ENCODE results near the gene ZSCAN2. TPM values are rescaled to one million over a fixed set of nuclear protein-coding genes. Genes with fewer than 3 reads are reported as not detected.

Gene ZSCAN2
- polyA plus RNA-seq, 1 donor = 12.1 TPM

DNA sequence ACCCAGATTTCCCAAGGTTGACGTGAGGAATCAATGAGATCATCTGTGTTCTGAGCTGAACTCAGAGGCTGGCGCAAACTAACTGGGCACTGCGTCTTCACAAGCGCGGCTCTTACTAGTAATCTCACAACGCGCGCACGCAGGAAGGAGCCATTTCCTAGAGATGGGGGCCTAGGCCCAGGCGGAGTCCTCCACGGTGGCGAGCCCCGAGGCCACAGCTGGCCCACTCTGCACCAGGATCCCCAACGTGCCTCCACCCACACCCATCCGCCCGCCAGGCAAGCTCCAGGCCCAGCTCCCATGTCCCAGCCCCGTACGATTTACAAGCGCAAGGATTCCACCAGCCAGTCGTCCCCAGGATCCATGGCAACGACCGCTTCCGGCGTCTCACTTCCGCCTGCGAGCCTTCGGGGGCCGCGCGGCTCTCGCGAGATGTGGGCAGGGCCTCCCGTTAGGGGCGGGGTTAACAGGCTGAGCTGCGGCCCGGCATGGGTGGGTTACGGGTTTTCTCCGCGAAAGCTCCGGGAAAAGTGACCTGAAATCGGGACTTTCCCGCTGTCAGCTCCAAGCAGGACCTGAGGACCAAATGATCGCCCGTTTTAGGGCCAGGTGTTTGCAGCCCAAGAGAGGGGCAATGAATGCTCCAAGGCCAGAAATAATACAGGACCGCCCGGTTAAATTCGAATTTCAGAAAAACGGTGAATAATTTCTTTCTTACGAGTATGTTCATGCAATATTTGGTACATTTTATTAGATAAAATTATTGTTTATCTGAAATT lies 53.3 kb downstream of the ZSCAN2 start, which contains the start of gene WDR73:
TSS of gene WDR73 (minus strand) at position 374 of the 779 bp plus-strand sequence. CDS start at position 365, 9 bp downstream.
- Histone ChIP-seq H3K4me1 (ENCODE audit: control insufficient read depth, insufficient read depth, low read length) (peaks cover 7% of the 10 kb centered on the region), H3K27ac (ENCODE audit: low read length) (peak within 1 kb of the TSS; percentile 74), H3K4me3 (ENCODE audit: low read length) (peak within 1 kb of the TSS; percentile 87), H3K27me3 (ENCODE audit: control insufficient read depth, insufficient read depth, low read length) (no peaks in the 10 kb centered on the region), H3K36me3 (ENCODE audit: control insufficient read depth, insufficient read depth, low read length) (peaks cover 26% of the 10 kb centered on the region), H3K9me3 (ENCODE audit: control insufficient read depth, low read depth, low read length) (no peaks in the 10 kb centered on the region)
- 3% methylated on average over 5 of the region's 49 CpGs for WGBS (ENCODE audit: insufficient coverage, low lambda C conversion rate)
- peak; percentile 95 for DNase-seq

GRCh38 chr15:84654689-84655453 lies 54.1 kb downstream of the ZSCAN2 start:
- 10% methylated on average over 2 of the region's 19 CpGs for WGBS (ENCODE audit: insufficient coverage, low lambda C conversion rate)
- DNase-seq = peak; percentile 57 to 63

DNA sequence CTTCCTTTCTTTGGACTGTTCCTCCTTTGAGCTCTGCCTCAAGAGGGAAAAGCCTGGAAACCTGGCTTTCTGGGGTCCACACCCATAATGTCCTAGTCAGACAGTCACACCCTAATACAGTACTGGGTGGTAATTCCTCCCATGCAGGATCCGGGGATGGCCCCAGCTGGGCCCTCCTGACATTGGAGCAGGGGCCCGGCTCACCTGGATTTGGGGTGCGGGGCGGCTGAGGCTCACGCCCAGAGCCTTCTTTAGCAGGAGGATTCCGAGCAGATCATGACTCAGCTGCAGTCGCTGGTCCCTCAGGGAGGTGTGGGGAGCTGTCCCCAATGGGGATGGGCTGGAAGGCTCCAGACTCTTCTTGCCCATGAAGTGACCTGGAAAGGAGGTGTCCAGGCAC lies 56.2 kb downstream of the ZSCAN2 start:
- H3K27ac ChIP-seq (ENCODE audit: low read length) = no peak overlapping the region
- peaks cover 7% of the 10 kb centered on the region for H3K4me1 ChIP-seq (ENCODE audit: control insufficient read depth, insufficient read depth, low read length)
- H3K36me3 ChIP-seq (ENCODE audit: control insufficient read depth, insufficient read depth, low read length) = peaks cover 7% of the 10 kb centered on the region
- WGBS (ENCODE audit: insufficient coverage, low lambda C conversion rate) = no CpG with 5 or more reads among the region's 7 CpGs
- no peak overlapping the region for H3K4me3 ChIP-seq (ENCODE audit: low read length)
- H3K9me3 ChIP-seq (ENCODE audit: control insufficient read depth, low read depth, low read length) = no peaks in the 10 kb centered on the region
- DNase-seq = no peak
- no peaks in the 10 kb centered on the region for H3K27me3 ChIP-seq (ENCODE audit: control insufficient read depth, insufficient read depth, low read length)

More at GRCh38 chr15:84654689-84655453, 54.1 kb downstream of the ZSCAN2 start:
- Histone ChIP-seq H3K27me3 (ENCODE audit: control insufficient read depth, insufficient read depth, low read length) (no peaks in the 10 kb centered on the region), H3K9me3 (ENCODE audit: control insufficient read depth, low read depth, low read length) (no peaks in the 10 kb centered on the region), H3K4me3 (ENCODE audit: low read length) (peak overlapping the region; percentile 87), H3K36me3 (ENCODE audit: control insufficient read depth, insufficient read depth, low read length) (peaks cover 19% of the 10 kb centered on the region), H3K4me1 (ENCODE audit: control insufficient read depth, insufficient read depth, low read length) (peaks cover 7% of the 10 kb centered on the region), H3K27ac (ENCODE audit: low read length) (peak overlapping the region; percentile 74)

GRCh38 chr15:84657748-84658079 lies 56.9 kb downstream of the ZSCAN2 start:
- no CpG with 5 or more reads among the region's 17 CpGs for WGBS (ENCODE audit: insufficient coverage, low lambda C conversion rate)
- Histone ChIP-seq H3K9me3 (ENCODE audit: control insufficient read depth, low read depth, low read length) (no peaks in the 10 kb centered on the region), H3K27me3 (ENCODE audit: control insufficient read depth, insufficient read depth, low read length) (no peaks in the 10 kb centered on the region), H3K27ac (ENCODE audit: low read length) (no peak overlapping the region), H3K4me1 (ENCODE audit: control insufficient read depth, insufficient read depth, low read length) (peaks cover 7% of the 10 kb centered on the region), H3K36me3 (ENCODE audit: control insufficient read depth, insufficient read depth, low read length) (no peaks in the 10 kb centered on the region), H3K4me3 (ENCODE audit: low read length) (peak overlapping the region; percentile 41)
- no peak for DNase-seq

DNA sequence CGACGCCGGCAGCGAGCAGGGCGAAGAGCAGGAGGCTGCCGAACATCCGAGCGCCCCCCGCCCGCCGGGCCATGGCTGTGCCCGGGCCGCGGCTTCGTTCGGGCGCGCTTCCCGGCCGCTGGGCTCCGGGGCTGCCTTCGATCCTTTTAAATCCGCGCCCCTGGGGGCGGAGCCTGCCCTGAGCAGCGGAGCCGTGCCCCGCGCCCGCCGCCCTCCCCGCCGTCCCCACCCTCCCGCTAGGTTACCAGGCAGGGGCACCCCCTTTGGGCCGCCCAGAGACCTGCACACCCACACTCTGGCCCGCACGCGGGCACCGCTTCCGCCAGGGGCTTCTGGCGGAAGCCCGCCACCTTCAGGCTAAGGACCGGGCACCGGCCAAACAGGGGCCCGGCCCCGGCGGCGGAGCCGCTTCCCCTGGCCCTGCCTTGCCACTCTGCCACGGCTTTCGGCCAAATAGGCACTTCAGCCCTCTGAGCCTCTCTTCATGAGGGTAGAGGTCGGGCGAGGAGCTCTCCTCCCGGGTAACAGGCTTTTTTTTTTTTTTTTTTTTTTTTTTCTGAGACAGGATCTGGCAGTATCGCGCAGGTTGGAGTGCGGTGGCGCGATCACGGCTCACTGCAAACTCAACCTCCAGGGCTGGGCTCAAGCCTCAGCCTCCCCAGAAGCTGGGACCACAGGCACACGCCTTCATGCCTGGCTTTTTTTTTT lies 57.4 kb downstream of the ZSCAN2 start, which contains the start of gene NMB:
TSS of gene NMB (minus strand) at position 120 of the 708 bp plus-strand sequence. CDS start at position 73, 47 bp downstream.
- peak; percentile 79 to 88 for DNase-seq
- WGBS (ENCODE audit: insufficient coverage, low lambda C conversion rate) = no CpG with 5 or more reads among the region's 61 CpGs
- H3K4me3 ChIP-seq (ENCODE audit: low read length) = peak within 1 kb of the TSS; percentile 54
- no peaks in the 10 kb centered on the region for H3K9me3 ChIP-seq (ENCODE audit: control insufficient read depth, low read depth, low read length)
- peaks cover 7% of the 10 kb centered on the region for H3K4me1 ChIP-seq (ENCODE audit: control insufficient read depth, insufficient read depth, low read length)
- no peaks in the 10 kb centered on the region for H3K27me3 ChIP-seq (ENCODE audit: control insufficient read depth, insufficient read depth, low read length)
- H3K36me3 ChIP-seq (ENCODE audit: control insufficient read depth, insufficient read depth, low read length) = no peaks in the 10 kb centered on the region
- peak within 1 kb of the TSS; percentile 45 for H3K27ac ChIP-seq (ENCODE audit: low read length)

DNA sequence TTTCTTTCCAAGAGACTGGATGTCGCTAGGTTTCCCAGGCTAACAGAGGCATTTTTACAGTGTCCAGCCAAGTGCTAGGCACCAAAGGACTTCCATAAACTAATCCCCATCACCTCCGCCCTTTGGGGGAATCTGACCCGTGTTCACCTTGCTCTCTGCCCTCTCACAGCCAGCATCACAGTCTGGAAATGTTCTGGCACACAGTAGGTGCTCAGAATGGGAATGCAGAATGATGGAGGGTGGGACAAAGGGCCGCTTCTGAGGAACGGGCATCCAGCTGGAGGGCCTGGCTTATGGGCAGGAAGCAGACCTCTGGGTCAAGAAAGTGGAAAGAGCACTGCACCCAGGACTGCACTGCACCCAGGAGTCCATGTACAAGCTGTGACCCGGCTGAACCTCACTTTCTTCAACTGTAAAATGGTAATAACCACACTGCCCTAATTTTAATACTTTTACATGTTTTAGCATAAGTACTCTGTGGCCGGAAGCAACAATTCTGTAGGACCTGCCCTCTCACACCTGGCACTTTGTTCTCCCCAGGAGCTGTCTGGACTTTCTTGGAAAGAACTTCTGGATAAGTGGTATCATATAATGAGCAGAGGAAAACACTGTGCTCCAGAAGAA lies 58.1 kb downstream of the ZSCAN2 start:
- Histone ChIP-seq H3K4me3 (ENCODE audit: low read length) (peak overlapping the region; percentile 54), H3K9me3 (ENCODE audit: control insufficient read depth, low read depth, low read length) (no peaks in the 10 kb centered on the region), H3K36me3 (ENCODE audit: control insufficient read depth, insufficient read depth, low read length) (no peaks in the 10 kb centered on the region), H3K4me1 (ENCODE audit: control insufficient read depth, insufficient read depth, low read length) (peaks cover 7% of the 10 kb centered on the region), H3K27ac (ENCODE audit: low read length) (no peak overlapping the region), H3K27me3 (ENCODE audit: control insufficient read depth, insufficient read depth, low read length) (no peaks in the 10 kb centered on the region)
- no peak for DNase-seq
- WGBS (ENCODE audit: insufficient coverage, low lambda C conversion rate) = no CpG with 5 or more reads among the region's 7 CpGs

DNA sequence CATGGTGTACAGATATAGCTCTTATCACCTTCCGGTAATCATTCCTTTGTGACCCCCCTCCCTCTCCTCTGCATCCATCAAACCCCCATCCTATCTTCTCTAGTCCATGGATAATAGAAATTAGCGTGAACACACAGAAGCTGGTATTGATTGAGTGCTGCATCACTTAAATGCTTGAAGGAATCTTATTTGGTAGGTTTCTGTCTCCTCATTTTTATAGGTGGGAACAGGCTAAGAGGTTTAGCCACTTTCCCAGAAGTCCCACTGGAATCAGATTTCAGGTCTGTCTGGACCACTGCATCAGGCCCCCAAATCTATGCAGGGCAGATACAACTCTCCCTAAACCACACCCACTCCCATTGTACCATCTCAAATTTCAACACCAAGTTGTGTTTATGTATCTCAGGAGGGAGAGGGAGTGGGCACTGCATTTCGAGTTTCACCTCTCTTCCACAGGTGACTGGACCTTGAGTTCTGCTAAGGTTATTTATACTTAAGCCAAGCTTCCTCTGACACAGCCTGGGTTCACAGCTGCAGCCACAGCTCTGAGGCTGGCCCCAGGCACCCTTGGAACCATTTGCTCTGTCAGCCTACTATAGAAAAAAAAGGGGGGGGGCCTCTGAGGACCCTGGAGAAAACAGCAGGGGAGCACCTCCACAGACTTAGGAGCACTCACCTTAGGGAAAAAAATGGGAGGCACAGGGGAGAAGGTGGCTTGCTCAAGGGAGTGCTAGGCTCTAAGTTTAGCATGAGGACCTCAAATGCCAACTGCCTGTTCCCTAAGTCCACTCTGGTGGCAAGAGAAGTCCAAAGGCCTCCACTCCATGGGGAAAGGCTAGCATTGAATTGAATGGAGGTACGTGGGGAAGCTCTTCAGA lies 59.3 kb downstream of the ZSCAN2 start:
- 100% methylated on average over 1 of the region's 4 CpGs for WGBS (ENCODE audit: insufficient coverage, low lambda C conversion rate)
- DNase-seq = no peak
- H3K4me3 ChIP-seq (ENCODE audit: low read length) = no peak overlapping the region
- no peak overlapping the region for H3K27ac ChIP-seq (ENCODE audit: low read length)
- H3K27me3 ChIP-seq (ENCODE audit: control insufficient read depth, insufficient read depth, low read length) = no peaks in the 10 kb centered on the region
- H3K36me3 ChIP-seq (ENCODE audit: control insufficient read depth, insufficient read depth, low read length) = peaks cover 2% of the 10 kb centered on the region
- H3K9me3 ChIP-seq (ENCODE audit: control insufficient read depth, low read depth, low read length) = no peaks in the 10 kb centered on the region
- H3K4me1 ChIP-seq (ENCODE audit: control insufficient read depth, insufficient read depth, low read length) = peaks cover 5% of the 10 kb centered on the region

DNA sequence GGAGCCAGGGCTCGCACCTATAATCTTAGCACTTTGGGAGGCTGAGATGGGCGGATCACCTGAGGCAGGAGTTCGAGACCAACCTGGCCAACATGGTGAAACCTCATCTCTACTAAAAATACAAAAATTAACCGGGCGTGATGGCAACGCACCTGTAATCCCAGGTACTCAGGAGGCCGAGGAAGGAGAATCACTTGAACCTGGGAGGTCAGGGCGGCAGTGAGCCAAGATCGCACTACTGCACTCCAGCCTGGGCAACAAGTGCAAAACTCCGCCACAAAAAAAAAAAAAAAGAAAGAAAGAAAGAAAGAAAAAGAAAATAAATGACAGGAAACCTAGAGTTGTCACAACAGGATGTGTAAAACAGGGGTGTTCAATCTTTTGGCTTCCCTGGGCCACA lies 60.2 kb downstream of the ZSCAN2 start:
- H3K27me3 ChIP-seq (ENCODE audit: control insufficient read depth, insufficient read depth, low read length) = no peaks in the 10 kb centered on the region
- H3K4me1 ChIP-seq (ENCODE audit: control insufficient read depth, insufficient read depth, low read length) = peaks cover 5% of the 10 kb centered on the region
- peaks cover 10% of the 10 kb centered on the region for H3K36me3 ChIP-seq (ENCODE audit: control insufficient read depth, insufficient read depth, low read length)
- no peak for DNase-seq
- no peak overlapping the region for H3K4me3 ChIP-seq (ENCODE audit: low read length)
- H3K27ac ChIP-seq (ENCODE audit: low read length) = no peak overlapping the region
- 100% methylated on average over 4 of the region's 10 CpGs for WGBS (ENCODE audit: insufficient coverage, low lambda C conversion rate)
- H3K9me3 ChIP-seq (ENCODE audit: control insufficient read depth, low read depth, low read length) = no peaks in the 10 kb centered on the region

DNA sequence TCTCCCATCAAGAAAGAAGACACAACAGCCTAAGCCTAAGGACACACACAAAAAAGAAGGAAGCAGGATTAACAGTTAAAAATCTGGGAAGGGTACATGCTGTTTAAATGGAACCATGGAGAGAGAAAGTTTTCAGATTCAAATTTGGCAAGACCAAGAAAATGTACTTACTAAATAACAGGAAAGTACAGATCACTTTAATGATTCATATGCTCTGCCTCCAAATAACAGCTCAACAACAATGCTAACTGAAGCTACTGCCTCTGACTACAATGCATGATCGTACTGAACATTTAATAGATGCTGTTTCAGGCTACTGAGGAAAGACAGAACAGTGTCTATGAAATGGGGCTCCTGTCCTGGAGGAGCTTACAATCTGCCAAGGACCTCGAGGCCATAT lies 65.6 kb downstream of the ZSCAN2 start:
- H3K36me3 ChIP-seq (ENCODE audit: control insufficient read depth, insufficient read depth, low read length) = peaks cover 31% of the 10 kb centered on the region
- no peak overlapping the region for H3K4me3 ChIP-seq (ENCODE audit: low read length)
- no peaks in the 10 kb centered on the region for H3K4me1 ChIP-seq (ENCODE audit: control insufficient read depth, insufficient read depth, low read length)
- 67% methylated on average over 2 of the region's 2 CpGs for WGBS (ENCODE audit: insufficient coverage, low lambda C conversion rate)
- H3K27ac ChIP-seq (ENCODE audit: low read length) = no peak overlapping the region
- H3K9me3 ChIP-seq (ENCODE audit: control insufficient read depth, low read depth, low read length) = no peaks in the 10 kb centered on the region
- no peak for DNase-seq
- H3K27me3 ChIP-seq (ENCODE audit: control insufficient read depth, insufficient read depth, low read length) = no peaks in the 10 kb centered on the region

Data from large intestine (tissue), 3 donors.